ENCODE measurements around the gene NINJ1.

DNA sequence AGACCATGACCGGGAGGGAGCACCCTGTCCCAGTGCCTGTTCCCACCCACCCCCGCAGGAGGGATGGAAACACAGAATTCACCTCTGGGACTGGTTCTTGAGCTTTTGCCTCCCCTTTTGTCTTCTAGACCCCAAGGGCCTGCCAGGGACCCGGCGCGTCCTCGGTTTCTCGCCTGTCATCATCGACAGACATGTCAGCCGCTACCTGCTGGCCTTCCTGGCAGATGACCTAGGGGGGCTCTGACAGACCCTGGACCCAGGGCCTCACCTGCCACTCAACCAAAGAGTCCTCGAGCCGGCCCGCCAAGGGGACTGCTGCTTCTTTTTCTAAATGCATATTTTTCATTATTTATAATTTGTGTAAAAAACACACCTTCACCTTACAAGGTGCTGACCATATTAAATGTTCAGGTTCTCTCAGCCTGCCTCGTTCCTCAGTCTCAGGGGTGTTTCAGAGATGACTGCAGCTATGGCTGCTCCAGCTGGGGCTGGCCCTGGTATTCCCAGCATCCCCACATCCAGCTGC, 21.1 kb downstream of the NINJ1 start:
- TF ChIP-seq MYC (IDR thresholded peaks at IDR 0.05; ENCODE audit: low read depth, low read length) (no peak), JUN (IDR thresholded peaks at IDR 0.05; ENCODE audit: borderline replicate concordance, insufficient read depth, insufficient read length, low read depth) (no peak), EZH2 (IDR thresholded peaks at IDR 0.05; ENCODE audit: borderline replicate concordance, low read depth, low read length, severe bottlenecking) (no peak), POLR2A (IDR thresholded peaks at IDR 0.05; ENCODE audit: low read depth, low read length) (no peak), POLR2AphosphoS5 (IDR thresholded peaks at IDR 0.05; ENCODE audit: insufficient read depth, low read depth, low read length) (no peak)
- TF ChIP-seq, protein P1, sequence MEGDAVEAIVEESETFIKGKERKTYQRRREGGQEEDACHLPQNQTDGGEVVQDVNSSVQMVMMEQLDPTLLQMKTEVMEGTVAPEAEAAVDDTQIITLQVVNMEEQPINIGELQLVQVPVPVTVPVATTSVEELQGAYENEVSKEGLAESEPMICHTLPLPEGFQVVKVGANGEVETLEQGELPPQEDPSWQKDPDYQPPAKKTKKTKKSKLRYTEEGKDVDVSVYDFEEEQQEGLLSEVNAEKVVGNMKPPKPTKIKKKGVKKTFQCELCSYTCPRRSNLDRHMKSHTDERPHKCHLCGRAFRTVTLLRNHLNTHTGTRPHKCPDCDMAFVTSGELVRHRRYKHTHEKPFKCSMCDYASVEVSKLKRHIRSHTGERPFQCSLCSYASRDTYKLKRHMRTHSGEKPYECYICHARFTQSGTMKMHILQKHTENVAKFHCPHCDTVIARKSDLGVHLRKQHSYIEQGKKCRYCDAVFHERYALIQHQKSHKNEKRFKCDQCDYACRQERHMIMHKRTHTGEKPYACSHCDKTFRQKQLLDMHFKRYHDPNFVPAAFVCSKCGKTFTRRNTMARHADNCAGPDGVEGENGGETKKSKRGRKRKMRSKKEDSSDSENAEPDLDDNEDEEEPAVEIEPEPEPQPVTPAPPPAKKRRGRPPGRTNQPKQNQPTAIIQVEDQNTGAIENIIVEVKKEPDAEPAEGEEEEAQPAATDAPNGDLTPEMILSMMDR (IDR thresholded peaks at IDR 0.05; ENCODE audit: extremely low read depth in 1 of 2, insufficient read depth in 1 of 2, low read depth in 1 of 2, low read length in 2 of 2), result no peak
- TF ChIP-seq, protein P2, sequence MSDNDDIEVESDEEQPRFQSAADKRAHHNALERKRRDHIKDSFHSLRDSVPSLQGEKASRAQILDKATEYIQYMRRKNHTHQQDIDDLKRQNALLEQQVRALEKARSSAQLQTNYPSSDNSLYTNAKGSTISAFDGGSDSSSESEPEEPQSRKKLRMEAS (IDR thresholded peaks at IDR 0.05; ENCODE audit: insufficient read depth, insufficient read length), result no peak
